ENCODE data around the gene CDH13.

CDH13 gene

GRCh38 chr16:82954224-82954929 lies 327.6 kb downstream of the CDH13 start:
- DNase-seq (ENCODE audit: low spot score): no peak

DNA sequence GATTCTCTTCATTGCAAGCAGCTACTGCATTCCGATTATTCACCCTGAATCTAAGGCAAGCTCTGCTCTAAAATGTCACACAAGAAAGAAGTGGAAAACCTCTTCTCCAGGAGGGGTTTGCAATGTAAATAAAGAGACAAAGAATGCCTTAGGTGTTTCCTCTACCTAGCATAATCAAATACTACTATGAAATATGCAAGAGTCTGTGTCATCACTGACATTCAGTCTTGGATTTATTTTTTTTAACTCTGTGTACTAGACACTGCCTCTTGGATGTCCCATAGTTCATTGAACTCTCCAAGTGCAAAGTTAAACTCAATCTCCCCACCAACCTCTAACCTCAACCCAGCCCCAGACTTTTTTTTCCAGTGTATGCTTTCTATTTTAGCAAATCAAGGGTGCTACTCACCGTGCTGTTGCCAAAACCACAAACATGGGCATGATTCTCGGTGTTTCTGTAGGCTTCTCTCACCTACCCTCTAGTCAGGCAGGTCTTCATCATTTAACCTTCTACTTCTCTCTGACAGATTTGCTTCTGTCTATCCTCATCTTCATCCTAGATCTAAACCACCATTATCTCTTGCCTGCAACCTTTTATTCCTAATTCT lies 329.1 kb downstream of the CDH13 start:
- no peak for DNase-seq (ENCODE audit: low spot score)

- DNase-seq (ENCODE audit: low spot score): no peak
These were observed 330.4 kb downstream of the CDH13 start for GRCh38 chr16:82957212-82957611.

- DNase-seq (ENCODE audit: low spot score): no peak
These were observed 334.1 kb downstream of the CDH13 start for GRCh38 chr16:82960918-82961317.

- no peak for DNase-seq (ENCODE audit: low spot score)
These were observed 336.9 kb downstream of the CDH13 start for GRCh38 chr16:82963653-82964052.

DNA sequence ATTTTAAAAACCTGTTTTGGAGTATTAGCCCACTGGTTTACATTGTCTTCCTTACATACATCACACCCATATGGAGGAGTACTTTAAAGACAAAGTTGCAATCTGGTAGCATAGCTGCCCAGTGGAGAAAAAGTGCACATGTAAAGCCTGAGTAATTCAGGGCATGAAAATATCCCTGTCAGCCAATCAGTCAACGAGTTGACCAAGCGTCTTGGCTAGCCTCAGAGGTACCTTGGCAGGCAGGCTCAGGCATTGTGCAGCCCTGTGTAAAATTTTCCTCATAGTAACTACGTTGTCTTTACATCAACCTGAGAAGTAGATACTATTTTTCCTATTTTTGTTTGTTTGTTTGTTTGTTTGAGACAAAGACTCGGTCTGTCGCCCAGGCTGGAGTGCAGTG lies 339.0 kb downstream of the CDH13 start:
- DNase-seq (ENCODE audit: low spot score): no peak

GRCh38 chr16:82967424-82967823 lies 340.7 kb downstream of the CDH13 start:
- DNase-seq (ENCODE audit: low spot score): no peak

GRCh38 chr16:82971126-82971525 lies 344.4 kb downstream of the CDH13 start:
- no peak for DNase-seq (ENCODE audit: low spot score)

DNA sequence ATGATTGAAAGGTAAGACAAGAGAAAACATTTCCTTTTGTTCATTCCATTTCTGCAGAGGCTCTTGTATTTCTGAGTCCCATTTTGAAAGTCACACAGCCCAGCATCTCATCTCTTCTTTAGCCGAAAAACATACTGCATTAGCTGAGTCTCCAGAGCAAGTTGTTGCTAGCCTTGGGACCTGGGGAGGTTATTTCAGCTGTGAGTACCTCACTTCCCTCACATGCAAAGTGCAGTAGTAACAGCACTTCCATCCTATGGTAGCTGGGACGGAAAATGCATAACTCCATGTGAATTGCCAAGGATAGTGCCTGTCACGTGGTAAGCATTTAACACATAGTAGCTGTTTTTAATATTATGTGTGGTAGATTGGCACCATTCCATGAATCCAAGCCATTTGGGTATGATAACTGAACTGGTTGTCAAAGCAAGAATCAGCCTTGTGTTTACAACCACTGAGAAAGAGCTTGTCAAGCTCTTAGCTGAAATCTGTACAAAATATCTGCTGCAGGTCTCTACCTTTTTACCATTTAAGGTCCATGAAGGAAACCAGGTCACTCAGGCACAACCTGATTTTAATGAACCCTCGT lies 345.7 kb downstream of the CDH13 start:
- DNase-seq (ENCODE audit: low spot score): no peak

- no peak for DNase-seq (ENCODE audit: low spot score)
These were observed 352.8 kb downstream of the CDH13 start for GRCh38 chr16:82979406-82980111.

GRCh38 chr16:82980810-82981209 lies 354.0 kb downstream of the CDH13 start:
- no peak for DNase-seq (ENCODE audit: low spot score)

GRCh38 chr16:82987767-82988166 lies 361.0 kb downstream of the CDH13 start:
- DNase-seq (ENCODE audit: low spot score): no peak

- DNase-seq (ENCODE audit: low spot score): no peak
These were observed 363.4 kb downstream of the CDH13 start for GRCh38 chr16:82990155-82990554.

- DNase-seq (ENCODE audit: low spot score): no peak
These were observed 364.6 kb downstream of the CDH13 start for GRCh38 chr16:82991410-82991809.

- DNase-seq (ENCODE audit: low spot score): no peak
These were observed 365.4 kb downstream of the CDH13 start for GRCh38 chr16:82991966-82992675.

GRCh38 chr16:82992786-82993185 lies 366.0 kb downstream of the CDH13 start:
- DNase-seq (ENCODE audit: low spot score): no peak

DNA sequence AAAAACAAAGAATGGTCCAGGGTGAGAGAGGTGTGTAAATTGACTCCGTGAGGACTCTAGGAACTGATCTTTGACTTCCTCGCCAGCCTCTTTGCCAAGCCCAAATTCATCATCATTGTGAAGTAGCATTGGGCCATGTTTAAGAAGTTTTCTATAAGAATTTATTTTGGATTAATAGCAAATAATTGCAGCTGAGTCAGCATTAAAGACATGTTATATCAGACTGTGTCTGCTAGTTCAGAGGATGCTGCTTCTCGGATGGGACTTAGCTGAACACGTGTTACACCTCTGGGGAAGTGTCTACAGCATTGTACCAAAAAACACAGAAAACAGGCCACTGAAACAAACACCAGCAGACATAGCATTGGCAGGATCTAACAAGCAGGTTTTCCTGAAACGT lies 366.6 kb downstream of the CDH13 start:
- no peak for DNase-seq (ENCODE audit: low spot score)

DNA sequence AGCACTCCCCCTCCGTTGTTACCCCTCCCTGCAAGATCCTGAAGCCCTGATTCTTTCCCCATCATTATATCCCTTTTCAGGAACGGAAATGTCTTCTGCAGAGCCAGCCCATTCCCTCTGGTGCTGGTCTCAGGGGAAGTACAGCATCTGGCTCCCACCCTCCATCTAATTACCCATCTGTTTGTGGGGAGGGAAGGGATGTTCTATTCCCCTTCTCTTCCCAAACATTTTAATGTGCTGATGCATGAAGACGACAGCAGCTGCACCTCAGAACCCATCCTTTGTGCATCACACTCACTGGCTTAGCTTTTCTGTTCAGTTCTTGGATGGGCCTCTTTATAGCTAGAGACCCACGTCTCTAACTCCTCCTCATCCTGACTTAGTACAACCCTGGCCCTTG lies 367.2 kb downstream of the CDH13 start:
- no peak for DNase-seq (ENCODE audit: low spot score)

DNA sequence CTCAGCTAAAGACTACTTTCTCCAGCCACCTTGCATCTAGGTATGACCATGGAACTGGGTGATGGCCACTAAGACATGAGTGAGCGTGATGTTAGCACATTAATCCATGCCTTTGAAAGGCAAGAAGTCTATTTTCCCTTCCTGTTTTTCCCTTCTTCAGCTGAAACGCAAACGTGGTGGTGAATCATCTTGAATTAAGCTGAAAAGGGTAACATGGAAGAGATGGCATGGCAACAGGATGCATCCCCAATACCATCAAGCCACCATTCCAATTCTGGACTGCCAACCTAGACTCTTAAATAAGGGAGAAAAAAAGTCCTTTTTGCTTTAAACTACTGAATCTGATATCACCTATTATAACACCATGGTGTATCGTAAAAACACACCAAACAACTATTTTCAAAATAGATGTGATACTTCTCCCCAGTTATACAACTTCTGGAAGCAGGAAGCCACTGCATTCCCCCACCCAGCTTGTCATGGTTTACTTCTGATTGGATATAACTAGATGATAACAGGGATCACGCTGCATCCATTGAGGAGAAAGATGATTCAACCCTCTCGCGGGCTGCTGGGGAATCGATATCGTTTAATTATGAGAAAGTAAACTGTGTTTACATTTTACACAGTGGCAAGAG lies 368.6 kb downstream of the CDH13 start:
- DNase-seq (ENCODE audit: low spot score): no peak

- peak; percentile 59 for DNase-seq (ENCODE audit: low spot score)
These were observed 369.2 kb downstream of the CDH13 start for GRCh38 chr16:82995924-82996441.

DNA sequence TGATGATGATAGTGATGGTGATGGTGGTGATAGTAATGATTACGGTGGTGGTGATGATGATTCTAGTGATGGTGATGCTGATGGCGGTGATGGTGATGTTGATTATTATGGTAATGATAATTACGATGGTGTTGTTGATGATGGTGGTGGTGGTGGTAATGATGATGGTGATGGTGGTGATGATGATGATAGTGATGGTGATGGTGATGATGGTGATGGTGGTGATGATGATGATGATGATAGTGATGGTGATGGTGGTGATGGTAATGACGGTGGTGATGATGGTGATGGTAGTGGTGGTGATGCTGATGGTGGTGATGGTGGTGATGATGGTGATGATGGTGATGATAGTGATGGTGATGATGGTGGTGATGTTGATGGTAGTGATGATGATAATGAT lies 370.0 kb downstream of the CDH13 start:
- no peak for DNase-seq (ENCODE audit: low spot score)

GRCh38 chr16:82999711-83000110 lies 372.9 kb downstream of the CDH13 start:
- DNase-seq (ENCODE audit: low spot score): no peak

All from COLO829 (cell line).